GM18505 (cell line): ENCODE results near the gene CDH19.

ENCODE experiments used
- ATAC-seq: cut with Tn5 transposase; IDR thresholded peaks from one replicate; pipeline ENCODE4 v1.9.1; 2021; ENCODE audit not compliant: unreplicated experiment
- POLR2A ChIP-seq: IDR thresholded peaks from 4 replicates; pipeline ENCODE4 v1.6.1; 2011; ENCODE audit warnings: borderline replicate concordance; ENCODE audit not compliant: insufficient read depth, insufficient read length; ENCODE audit errors: extremely low read depth

The CDH19 gene

GRCh38 chr18:66461344-66461743, 142.5 kb downstream of the CDH19 start:
- no peak for TF ChIP-seq POLR2A
- no peak for ATAC-seq

DNA sequence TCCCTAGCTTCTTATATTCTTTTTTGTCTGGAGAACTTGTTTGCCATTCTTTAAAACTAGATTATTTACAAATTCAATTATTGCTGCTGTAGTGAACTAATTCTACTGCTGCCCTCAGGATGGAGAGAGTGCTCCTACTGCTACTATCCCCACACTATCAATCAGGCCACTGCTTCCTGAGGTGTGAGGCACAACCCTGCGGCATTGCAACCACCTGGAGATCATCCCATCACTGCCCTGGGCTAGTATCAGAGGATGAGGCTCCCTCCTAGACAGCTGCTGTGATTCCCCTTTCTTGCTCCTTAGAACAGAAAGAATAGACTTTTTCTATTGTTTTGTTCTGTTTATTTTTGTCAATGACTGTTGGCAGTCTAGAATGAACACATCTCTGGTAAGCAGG, 146.6 kb downstream of the CDH19 start:
- no peak for TF ChIP-seq POLR2A
- ATAC-seq: no peak
